GM18508 (cell line): Measurements from ENCODE around the gene NDST1.

Experiments
- ATAC-seq: cut with Tn5 transposase; IDR thresholded peaks from one replicate; pipeline ENCODE4 v1.9.1; 2021; ENCODE audit warnings: moderate number of reproducible peaks; ENCODE audit not compliant: insufficient read depth, unreplicated experiment

NDST1 gene

DNA sequence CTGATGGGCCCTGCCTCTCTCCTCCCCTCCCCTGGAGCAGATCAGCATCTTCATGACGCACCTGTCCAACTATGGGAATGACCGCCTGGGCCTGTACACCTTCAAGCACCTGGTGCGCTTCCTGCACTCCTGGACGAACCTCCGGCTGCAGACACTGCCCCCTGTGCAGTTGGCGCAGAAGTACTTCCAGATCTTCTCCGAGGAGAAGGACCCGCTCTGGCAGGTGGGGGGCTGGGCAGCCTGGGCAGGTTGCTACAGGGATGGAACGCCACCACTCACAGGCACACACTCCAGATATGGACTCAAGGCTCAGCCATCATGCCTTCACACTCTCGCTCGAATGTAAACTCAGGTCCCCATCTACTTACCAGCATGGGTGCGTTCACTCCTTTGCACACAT, 32.1 kb downstream of the NDST1 start:
- ATAC-seq, result no peak

- no peak for ATAC-seq
Measured at GRCh38 chr5:150540615-150541396, 32.9 kb downstream of the NDST1 start.

DNA sequence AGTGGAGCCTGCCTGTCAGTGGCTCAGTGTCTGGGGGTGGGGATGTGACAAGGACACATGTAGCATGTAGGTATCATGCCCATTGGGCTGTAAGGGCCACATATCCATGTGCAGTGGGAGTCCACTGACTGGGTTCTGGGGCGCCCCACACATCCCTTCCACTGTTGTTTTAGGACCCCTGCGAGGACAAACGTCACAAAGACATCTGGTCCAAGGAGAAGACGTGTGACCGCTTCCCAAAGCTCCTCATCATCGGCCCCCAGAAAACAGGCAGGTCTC, 33.4 kb downstream of the NDST1 start:
- ATAC-seq, result no peak

GRCh38 chr5:150541895-150542294, 34.0 kb downstream of the NDST1 start:
- no peak for ATAC-seq

- ATAC-seq, result no peak
Measured at GRCh38 chr5:150542933-150543445, 35.1 kb downstream of the NDST1 start.

DNA sequence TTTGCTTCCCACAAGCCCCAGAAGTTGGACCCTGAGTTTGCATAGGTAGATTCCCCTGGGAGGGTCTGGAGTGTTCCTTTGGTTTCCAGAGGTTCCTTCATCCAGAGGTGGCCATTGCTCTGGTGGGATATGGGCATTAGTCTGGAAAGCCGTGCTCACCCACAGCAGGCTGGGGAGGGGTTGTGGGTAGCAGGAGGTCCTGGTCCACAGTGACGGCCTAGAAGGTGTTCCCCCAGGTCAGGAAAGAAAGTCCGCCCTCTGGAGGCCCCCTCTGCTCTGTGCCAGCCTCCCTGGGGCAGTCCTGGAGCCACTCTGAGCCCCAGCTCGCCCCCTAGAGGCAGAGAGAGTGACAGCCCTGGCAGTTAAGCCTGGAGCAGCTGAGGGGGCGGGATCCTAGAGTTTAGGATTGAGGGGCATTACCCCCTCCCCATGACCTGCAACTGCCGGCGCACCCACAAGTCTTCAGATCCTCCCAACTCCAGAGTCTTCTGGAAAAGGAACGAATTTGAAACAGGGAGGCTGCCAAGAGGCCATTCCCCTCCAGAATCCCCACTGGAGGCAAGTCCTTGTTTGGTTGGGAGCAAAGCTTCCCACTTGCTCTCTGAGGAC, 36.8 kb downstream of the NDST1 start:
- no peak for ATAC-seq

- ATAC-seq, result no peak
Measured at GRCh38 chr5:150545246-150545645, 37.3 kb downstream of the NDST1 start.

GRCh38 chr5:150548123-150548522, 40.2 kb downstream of the NDST1 start:
- no peak for ATAC-seq

- no peak for ATAC-seq
Measured at GRCh38 chr5:150549735-150550134, 41.8 kb downstream of the NDST1 start.

- ATAC-seq, result no peak
Measured at GRCh38 chr5:150550286-150550685, 42.4 kb downstream of the NDST1 start.

- ATAC-seq, result no peak
Measured at GRCh38 chr5:150551066-150551465, 43.1 kb downstream of the NDST1 start.

- ATAC-seq, result no peak
Measured at GRCh38 chr5:150553402-150553801, 45.5 kb downstream of the NDST1 start.

- no peak for ATAC-seq
Measured at GRCh38 chr5:150553911-150554310, 46.0 kb downstream of the NDST1 start.

DNA sequence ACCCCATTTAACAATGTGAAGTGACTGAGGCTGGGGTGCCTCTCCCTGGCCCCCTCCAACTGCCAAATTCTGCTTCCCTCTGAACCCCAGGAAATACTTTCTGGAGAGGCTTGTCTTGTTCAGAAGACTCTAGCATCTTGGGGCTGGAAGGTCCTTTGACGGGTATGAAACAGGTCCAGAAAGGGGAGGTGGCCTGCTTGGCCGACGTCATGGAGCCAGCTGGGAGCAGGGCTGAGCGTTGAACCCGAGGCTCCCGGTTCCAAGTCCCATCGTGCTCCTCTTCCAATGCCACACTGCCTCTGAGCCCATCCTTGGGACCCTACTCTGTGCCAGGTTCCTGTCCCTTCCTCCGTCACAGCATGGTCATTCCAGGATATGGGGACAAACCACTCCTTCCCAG, 46.9 kb downstream of the NDST1 start:
- no peak for ATAC-seq

- ATAC-seq, result no peak
Measured at GRCh38 chr5:150556106-150556505, 48.2 kb downstream of the NDST1 start.

DNA sequence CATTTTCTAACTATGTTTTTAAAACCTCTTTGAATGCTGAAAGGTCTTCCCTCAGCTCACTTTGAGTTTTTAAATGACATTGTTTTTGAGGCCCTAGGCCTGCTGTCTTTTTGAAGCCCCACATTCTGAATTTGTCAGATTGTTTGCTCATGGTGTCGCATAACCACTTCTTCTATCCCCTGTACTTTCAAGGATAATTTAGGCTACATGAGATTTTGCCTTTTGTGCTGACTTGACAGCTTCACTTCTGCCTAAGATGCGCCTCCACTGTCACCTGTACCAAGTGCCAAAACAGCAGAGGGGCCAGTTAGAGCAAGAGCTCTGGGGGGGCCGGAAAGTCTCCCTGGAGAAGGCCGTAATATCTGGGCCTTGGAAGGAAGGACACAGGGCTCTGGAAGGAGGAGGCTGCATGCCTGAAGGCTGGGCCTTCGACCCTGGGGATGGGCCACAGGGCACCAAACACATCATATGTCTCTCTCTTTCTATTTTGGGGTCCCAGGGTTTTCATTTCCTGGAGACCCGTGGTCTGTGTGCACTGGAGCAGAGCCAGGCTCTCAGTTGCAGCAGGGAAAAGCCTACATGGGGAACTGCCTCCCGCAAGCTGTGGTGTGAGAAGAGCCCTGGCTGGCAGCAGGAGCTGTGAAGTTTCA, 49.1 kb downstream of the NDST1 start:
- ATAC-seq, result no peak

- no peak for ATAC-seq
Measured at GRCh38 chr5:150557509-150557872, 49.6 kb downstream of the NDST1 start.

GRCh38 chr5:150558088-150558621, 50.2 kb downstream of the NDST1 start:
- ATAC-seq, result no peak

- ATAC-seq, result no peak
Measured at GRCh38 chr5:150559088-150559487, 51.2 kb downstream of the NDST1 start.

- no peak for ATAC-seq
Measured at GRCh38 chr5:150559701-150560100, 51.8 kb downstream of the NDST1 start.

DNA sequence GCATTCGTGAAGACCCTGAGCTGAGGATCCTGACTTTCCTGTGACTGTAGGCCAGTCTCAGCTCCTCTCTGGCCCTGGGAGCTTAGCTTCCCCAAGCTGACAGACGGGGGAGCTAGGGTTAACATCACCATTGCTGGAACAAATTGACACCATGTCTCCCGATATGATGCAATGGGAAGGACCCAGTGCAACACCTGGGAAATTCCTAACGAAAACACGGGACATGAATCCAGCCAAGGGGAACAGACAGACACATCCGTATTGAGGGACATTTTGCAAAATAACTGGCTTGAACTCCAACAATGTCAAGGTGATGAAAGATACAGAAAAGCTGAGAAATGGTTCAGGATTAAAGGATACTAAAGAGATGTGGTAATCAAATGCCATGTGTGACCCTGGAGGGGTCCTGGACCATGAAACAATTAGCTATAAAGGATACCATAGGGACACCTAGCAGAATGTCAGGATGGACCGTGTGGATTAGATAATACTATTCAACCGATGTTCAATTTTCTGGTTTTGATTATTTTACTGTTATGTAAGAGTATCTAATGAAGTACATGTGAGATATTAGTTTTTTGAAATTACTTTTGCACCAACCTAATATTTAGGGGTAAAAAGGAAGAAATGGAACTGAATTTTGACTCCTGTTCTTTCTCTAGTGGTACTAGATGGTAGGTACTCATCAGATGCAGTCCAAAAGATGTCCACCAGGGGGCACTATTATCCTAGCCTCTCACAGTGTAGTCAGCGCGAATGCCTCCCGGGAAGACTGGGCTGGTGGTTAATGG, 52.7 kb downstream of the NDST1 start:
- peak; percentile 61 for ATAC-seq
